Neural progenitor cell (in vitro differentiated cells): ENCODE results near the gene GCSAM. TPM values are rescaled to one million over a fixed set of nuclear protein-coding genes. Genes with fewer than 3 reads are reported as not detected.

Experiments used
- DNase-seq: peaks from one replicate; pipeline ENCODE4 v3.0.0-alpha.2; 2016; ENCODE audit warnings: low spot score
- H2AFZ ChIP-seq: fragments of 200-600 bp; sonication (generic); replicated peaks from 2 replicates; pipeline ENCODE4 v1.6.1; 2016; ENCODE audit warnings: antibody characterized with exemption
- H3F3A ChIP-seq: fragments of 200-600 bp; sonication (generic); 2 replicates; pipeline ENCODE4 v1.6.1; 2016; ENCODE audit warnings: antibody characterized with exemption, low read depth
- H3K27ac ChIP-seq: fragments of 200-600 bp; sonication (generic); 2 replicates; pipeline ENCODE4 v1.5.1; 2016; ENCODE audit warnings: mild to moderate bottlenecking
- H3K27me3 ChIP-seq: fragments of 200-600 bp; sonication (generic); 2 replicates; pipeline ENCODE4 v1.6.1; 2016; ENCODE audit warnings: mild to moderate bottlenecking, moderate library complexity
- H3K36me3 ChIP-seq: fragments of 200-600 bp; sonication (generic); 2 replicates; pipeline ENCODE4 v1.5.1; 2016
- H3K4me1 ChIP-seq: fragments of 200-600 bp; sonication (generic); 2 replicates; pipeline ENCODE4 v1.6.1; 2016; ENCODE audit warnings: mixed run types
- H3K4me2 ChIP-seq: fragments of 200-600 bp; sonication (generic); 2 replicates; pipeline ENCODE4 v1.6.1; 2016
- H3K4me3 ChIP-seq: fragments of 200-600 bp; sonication (generic); 2 replicates; pipeline ENCODE4 v1.5.1; 2016
- H3K79me2 ChIP-seq: fragments of 200-600 bp; sonication (generic); 2 replicates; pipeline ENCODE4 v1.6.1; 2016; ENCODE audit warnings: low read depth
- H3K9ac ChIP-seq: fragments of 200-600 bp; sonication (generic); 2 replicates; pipeline ENCODE4 v1.6.1; 2016
- H3K9me3 ChIP-seq: fragments of 200-600 bp; sonication (generic); 2 replicates; pipeline ENCODE4 v1.5.1; 2016; ENCODE audit warnings: low read depth
- H4K20me1 ChIP-seq: fragments of 200-600 bp; sonication (generic); 2 replicates; pipeline ENCODE4 v1.6.1; 2016; ENCODE audit warnings: low read depth
- H3K27ac Mint-ChIP-seq: 3 replicates; pipeline ENCODE4 v1.8.0; 2021; ENCODE audit warnings: mixed read lengths
- H3K27me3 Mint-ChIP-seq: 2 replicates; pipeline ENCODE4 v1.8.0; 2022; ENCODE audit warnings: low read depth, mild to moderate bottlenecking, inconsistent platforms, moderate library complexity, mixed read lengths; ENCODE audit not compliant: insufficient read depth
- H3K36me3 Mint-ChIP-seq: 3 replicates; pipeline ENCODE4 v1.8.0; 2021; ENCODE audit warnings: mixed read lengths
- H3K4me1 Mint-ChIP-seq: 3 replicates; pipeline ENCODE4 v1.8.0; 2021; ENCODE audit warnings: mixed read lengths
- H3K4me3 Mint-ChIP-seq: 3 replicates; pipeline ENCODE4 v1.8.0; 2021; ENCODE audit warnings: mild to moderate bottlenecking, moderate library complexity, mixed read lengths
- H3K9me3 Mint-ChIP-seq: 3 replicates; pipeline ENCODE4 v1.8.0; 2020; ENCODE audit warnings: mixed read lengths
- EZH2 ChIP-seq: fragments of 200-600 bp; sonication (generic); IDR thresholded peaks from 2 replicates; pipeline ENCODE4 v1.6.1; 2017; ENCODE audit warnings: antibody characterized with exemption, mild to moderate bottlenecking, moderate library complexity
- EZH2phosphoT487 ChIP-seq: fragments of 200-600 bp; sonication (generic); IDR thresholded peaks from 2 replicates; pipeline ENCODE4 v1.6.1; 2017; ENCODE audit warnings: antibody characterized with exemption
- total RNA-seq: library from RNA; depleted of rRNA; stranded (reverse); fragments of >200 nt; gene quantifications from 2 replicates; pipeline ENCODE4 v1.2.3, GENCODE V29; 2015; ENCODE audit warnings: low replicate concordance
- TF ChIP-seq, protein P1 (sequence below): fragments of 200-600 bp; sonication (generic); IDR thresholded peaks from 2 replicates; pipeline ENCODE4 v1.5.1; 2017; ENCODE audit warnings: antibody characterized with exemption, mild to moderate bottlenecking

GCSAM gene
- total RNA-seq, 1 donor from 2014 or later: not detected

DNA sequence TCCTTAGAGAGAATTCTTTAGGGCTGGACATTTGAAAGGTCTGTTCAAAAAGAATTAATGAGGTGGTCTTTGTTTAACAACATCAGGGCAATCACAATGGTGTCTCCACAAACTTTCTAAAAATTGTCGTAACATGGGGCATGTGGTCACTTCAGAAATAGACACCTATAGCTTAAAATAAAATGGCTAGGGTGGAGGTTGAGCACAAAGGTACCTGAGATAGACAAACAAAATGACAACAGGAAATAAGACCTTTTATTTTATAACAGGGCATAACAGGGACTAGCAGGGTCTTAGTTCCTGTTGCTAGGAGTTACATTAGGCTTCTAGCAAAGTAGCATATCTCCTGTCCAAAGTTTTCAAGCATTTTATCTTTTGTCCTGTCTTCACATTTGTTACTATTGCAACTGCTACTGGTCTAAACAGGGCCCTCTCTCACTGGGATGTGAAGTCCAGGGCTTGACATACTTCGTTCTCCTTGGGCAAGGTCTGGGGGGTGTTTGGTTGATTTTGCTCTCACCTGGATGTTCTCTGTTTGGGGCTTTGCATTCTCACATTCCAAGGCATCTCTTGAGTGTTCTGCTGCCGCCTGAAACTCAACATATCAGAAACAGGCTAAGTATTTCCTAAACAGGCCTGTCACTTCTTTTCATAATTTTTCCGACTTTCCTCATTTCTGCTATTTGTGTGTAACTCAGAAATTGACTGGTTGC lies 3.0 kb downstream of the GCSAM start:
- no peak overlapping the region for H3K27ac ChIP-seq
- H4K20me1 ChIP-seq: no peaks in the 10 kb centered on the region
- H3K4me1 Mint-ChIP-seq: peaks cover 35% of the 10 kb centered on the region
- no peaks in the 10 kb centered on the region for H3K79me2 ChIP-seq
- H3K27me3 Mint-ChIP-seq: peaks cover 2% of the 10 kb centered on the region
- H3K9ac ChIP-seq: no peak overlapping the region
- no peaks in the 10 kb centered on the region for H3K36me3 ChIP-seq
- no peak overlapping the region for H2AFZ ChIP-seq
- no peak overlapping the region for H3K4me2 ChIP-seq
- peaks cover 47% of the 10 kb centered on the region for H3K4me1 ChIP-seq
- H3K36me3 Mint-ChIP-seq: no peaks in the 10 kb centered on the region
- peaks cover 22% of the 10 kb centered on the region for H3F3A ChIP-seq
- H3K9me3 ChIP-seq: no peaks in the 10 kb centered on the region
- TF ChIP-seq, protein P1, sequence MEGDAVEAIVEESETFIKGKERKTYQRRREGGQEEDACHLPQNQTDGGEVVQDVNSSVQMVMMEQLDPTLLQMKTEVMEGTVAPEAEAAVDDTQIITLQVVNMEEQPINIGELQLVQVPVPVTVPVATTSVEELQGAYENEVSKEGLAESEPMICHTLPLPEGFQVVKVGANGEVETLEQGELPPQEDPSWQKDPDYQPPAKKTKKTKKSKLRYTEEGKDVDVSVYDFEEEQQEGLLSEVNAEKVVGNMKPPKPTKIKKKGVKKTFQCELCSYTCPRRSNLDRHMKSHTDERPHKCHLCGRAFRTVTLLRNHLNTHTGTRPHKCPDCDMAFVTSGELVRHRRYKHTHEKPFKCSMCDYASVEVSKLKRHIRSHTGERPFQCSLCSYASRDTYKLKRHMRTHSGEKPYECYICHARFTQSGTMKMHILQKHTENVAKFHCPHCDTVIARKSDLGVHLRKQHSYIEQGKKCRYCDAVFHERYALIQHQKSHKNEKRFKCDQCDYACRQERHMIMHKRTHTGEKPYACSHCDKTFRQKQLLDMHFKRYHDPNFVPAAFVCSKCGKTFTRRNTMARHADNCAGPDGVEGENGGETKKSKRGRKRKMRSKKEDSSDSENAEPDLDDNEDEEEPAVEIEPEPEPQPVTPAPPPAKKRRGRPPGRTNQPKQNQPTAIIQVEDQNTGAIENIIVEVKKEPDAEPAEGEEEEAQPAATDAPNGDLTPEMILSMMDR: no peak
- no peak for TF ChIP-seq EZH2
- TF ChIP-seq EZH2phosphoT487: no peak
- H3K27ac Mint-ChIP-seq: no peak overlapping the region
- DNase-seq: no peak
- H3K27me3 ChIP-seq: no peaks in the 10 kb centered on the region
- no peak overlapping the region for H3K4me3 ChIP-seq
- no peaks in the 10 kb centered on the region for H3K9me3 Mint-ChIP-seq
- H3K4me3 Mint-ChIP-seq: no peak overlapping the region

DNA sequence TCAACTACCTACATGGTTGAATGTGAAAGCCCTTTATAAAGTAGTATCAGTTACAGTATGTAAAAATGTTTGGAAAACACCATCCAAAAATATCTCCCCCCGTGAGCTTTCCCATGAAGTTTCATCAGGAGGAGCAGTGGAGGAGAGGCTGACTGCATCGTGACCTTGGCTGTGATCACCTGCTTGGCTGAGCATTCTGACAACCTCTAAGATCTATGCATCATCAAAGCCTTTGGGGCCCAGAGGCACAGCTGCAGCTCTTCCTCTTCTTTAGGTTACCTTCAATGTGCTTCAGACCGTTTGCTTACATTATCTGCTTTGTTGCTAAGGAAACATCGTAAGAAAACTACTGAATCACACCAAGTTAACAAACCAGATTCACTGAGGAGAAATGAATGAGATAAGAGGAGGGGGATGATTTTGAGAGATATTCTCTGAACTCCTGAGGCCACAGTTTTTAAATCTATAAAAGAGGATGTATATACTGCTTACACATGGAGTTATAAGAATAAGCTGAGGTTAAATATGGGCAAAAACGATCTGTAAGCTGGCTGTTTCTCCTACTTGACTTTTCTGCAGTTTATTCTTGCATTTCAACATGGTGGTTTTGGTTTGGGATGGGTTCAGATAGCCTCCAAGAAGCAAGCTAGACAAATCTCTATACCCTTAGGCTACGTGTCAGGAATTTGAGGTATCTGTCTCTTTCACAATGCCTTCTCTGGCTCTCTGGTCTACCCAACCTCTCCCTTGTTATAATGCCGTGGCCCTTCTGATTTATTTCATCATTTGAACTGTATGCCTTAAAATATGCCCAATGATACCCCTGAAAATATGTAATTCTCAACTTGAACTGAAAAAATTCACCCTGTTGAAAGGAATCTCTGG lies 4.0 kb downstream of the GCSAM start:
- peak overlapping the region; percentile 42 for H3K27ac Mint-ChIP-seq
- H3K9me3 ChIP-seq: no peaks in the 10 kb centered on the region
- H3K9me3 Mint-ChIP-seq: no peaks in the 10 kb centered on the region
- H3K27me3 Mint-ChIP-seq: peaks cover 6% of the 10 kb centered on the region
- no peak overlapping the region for H3K4me3 ChIP-seq
- no peaks in the 10 kb centered on the region for H3K36me3 ChIP-seq
- H3F3A ChIP-seq: peaks cover 22% of the 10 kb centered on the region
- H3K4me2 ChIP-seq: peak overlapping the region; percentile 1
- no peak overlapping the region for H3K27ac ChIP-seq
- no peak overlapping the region for H3K4me3 Mint-ChIP-seq
- H4K20me1 ChIP-seq: no peaks in the 10 kb centered on the region
- TF ChIP-seq EZH2phosphoT487 (no peak), EZH2 (no peak)
- TF ChIP-seq, protein P1: no peak
- H3K4me1 Mint-ChIP-seq: peaks cover 42% of the 10 kb centered on the region
- peaks cover 53% of the 10 kb centered on the region for H3K4me1 ChIP-seq
- H2AFZ ChIP-seq: no peak overlapping the region
- H3K27me3 ChIP-seq: no peaks in the 10 kb centered on the region
- no peaks in the 10 kb centered on the region for H3K79me2 ChIP-seq
- no peaks in the 10 kb centered on the region for H3K36me3 Mint-ChIP-seq
- H3K9ac ChIP-seq: no peak overlapping the region
- peak; percentile 6 for DNase-seq

- Histone ChIP-seq H3K9ac (no peak overlapping the region), H3K4me3 (no peak overlapping the region), H3K79me2 (no peaks in the 10 kb centered on the region), H3K9me3 (no peaks in the 10 kb centered on the region), H3K27me3 (no peaks in the 10 kb centered on the region), H3K36me3 (no peaks in the 10 kb centered on the region), H3F3A (peaks cover 22% of the 10 kb centered on the region), H2AFZ (no peak overlapping the region), H3K27ac (no peak overlapping the region), H3K4me1 (peaks cover 53% of the 10 kb centered on the region), H3K4me2 (peak overlapping the region; percentile 57), H4K20me1 (no peaks in the 10 kb centered on the region)
- Mint-ChIP-seq H3K9me3 (no peaks in the 10 kb centered on the region), H3K4me3 (no peak overlapping the region), H3K36me3 (no peaks in the 10 kb centered on the region), H3K4me1 (peaks cover 42% of the 10 kb centered on the region), H3K27ac (no peak overlapping the region), H3K27me3 (peaks cover 6% of the 10 kb centered on the region)
- no peak for TF ChIP-seq EZH2phosphoT487
- no peak for TF ChIP-seq EZH2
- no peak for DNase-seq
Observed at GRCh38 chr3:112127522-112128494, 5.2 kb downstream of the GCSAM start.
